Left lung (tissue), 10 donors: ENCODE measurements around the gene PRODH. TPM values are rescaled to one million over a fixed set of nuclear protein-coding genes. Genes with fewer than 3 reads are reported as not detected.
"Not testable (repeated sequence)": the region's sequence is repeated elsewhere in the genome, so short reads cannot be mapped to it uniquely, and the experiment has no call there.

Experiments
- ATAC-seq: fragments of 200-7000 bp; cut with Tn5 transposase; one replicate; pipeline ENCODE4 v1.9.1; 2020; ENCODE audit warnings: moderate library complexity
- DNase-seq, 4 donors: peaks; one replicate each; pipeline ENCODE4 v3.0.0-alpha.2; 2013 to 2020
- H3K27ac ChIP-seq, 2 donors: fragments of 200-600 bp; sonication (generic) in 1 of 2; one replicate each; pipeline versions ENCODE4 v1.5.0 to v1.8.0; 2020 to 2021
- H3K27me3 ChIP-seq, 2 donors: fragments of 200-600 bp; sonication (generic) in 1 of 2; one replicate each; pipeline versions ENCODE4 v1.5.0 to v1.8.0; 2020 to 2021
- H3K36me3 ChIP-seq, 2 donors: fragments of 200-600 bp; sonication (generic) in 1 of 2; one replicate each; pipeline versions ENCODE4 v1.5.0 to v1.8.0; 2020 to 2021
- H3K4me1 ChIP-seq, 2 donors: fragments of 200-600 bp; one replicate each; pipeline ENCODE4 v1.8.0; 2021
- H3K4me3 ChIP-seq, 2 donors: fragments of 200-600 bp; sonication (generic) in 1 of 2; one replicate each; pipeline versions ENCODE4 v1.5.0 to v1.8.0; 2020 to 2021; ENCODE audit warnings: mild to moderate bottlenecking in 1 of 2
- H3K9me3 ChIP-seq, 2 donors: fragments of 200-600 bp; sonication (generic) in 1 of 2; one replicate each; pipeline versions ENCODE4 v1.5.0 to v1.8.0; 2020 to 2021
- CTCF ChIP-seq, 2 donors: fragments of 200-600 bp; sonication (generic) in 1 of 2; IDR thresholded peaks; one replicate each; pipeline versions ENCODE4 v1.5.0 to v1.8.0; 2021; ENCODE audit warnings: antibody characterized with exemption in 2 of 2
- intact Hi-C, 2 donors: fragments of 100-400 bp; cut with DNase I; formaldehyde crosslinking; loops; one replicate each; pipeline versions ENCODE4 v1.11.2 to v1.14.2; 2022
- polyA plus RNA-seq, 6 donors: library from polyadenylated mRNA; unstranded; fragments of 120-200 nt; gene quantifications; one replicate each; pipeline ENCODE4 v1.2.1, GENCODE V29; 2013; ENCODE audit not compliant: insufficient read length in 6 of 6
- total RNA-seq, 2 donors: library from RNA; stranded (reverse); fragmentation: NEBNext Ultra II Directional; extraction: Animal tissue kit (Norgen Biotek cat#: 25700); gene quantifications; one replicate each; pipeline ENCODE4 v1.2.1, GENCODE V29; 2021
- donor health status: DM: no; HTN: yes; CAD: no.
- donor health status: DM: no; HTN: no; CAD: no.

The PRODH gene
- total and polyA plus RNA-seq, 8 donors, result 17.2 to 77.9 (median 46.5) TPM

GRCh38 chr22:18971321-18971751 lies 35.2 kb upstream of the PRODH start:
- Histone ChIP-seq H3K4me1 (peaks cover 0 to 6% of the 10 kb centered on the region in 2 donors), H3K27ac (no peak overlapping the region), H3K9me3 (no peaks in the 10 kb centered on the region), H3K27me3 (peaks cover 10 to 66% of the 10 kb centered on the region in 2 donors), H3K36me3 (no peaks in the 10 kb centered on the region), H3K4me3 (no peak overlapping the region)
- intact Hi-C loops, result no loop called here
- TF ChIP-seq CTCF (IDR thresholded peaks at IDR 0.05), result no peak
- no peak for ATAC-seq
- no peak for DNase-seq

GRCh38 chr22:18970948-18971315 lies 34.8 kb upstream of the PRODH start:
- ATAC-seq, result no peak
- H3K4me1 ChIP-seq, result peaks cover 0 to 6% of the 10 kb centered on the region in 2 donors
- intact Hi-C loops, result no loop called here
- TF ChIP-seq CTCF (IDR thresholded peaks at IDR 0.05), result no peak
- H3K27ac ChIP-seq, result no peak overlapping the region
- peaks cover 10 to 66% of the 10 kb centered on the region in 2 donors for H3K27me3 ChIP-seq
- peak overlapping the region; percentile 32 to 38 for H3K4me3 ChIP-seq
- peak in 1 of 4 donors; percentile 71 for DNase-seq
- no peaks in the 10 kb centered on the region for H3K9me3 ChIP-seq
- H3K36me3 ChIP-seq, result no peaks in the 10 kb centered on the region

- peak; percentile 60 for ATAC-seq
- no peak overlapping the region for H3K27ac ChIP-seq
- H3K4me1 ChIP-seq, result peaks cover 0 to 6% of the 10 kb centered on the region in 2 donors
- H3K9me3 ChIP-seq, result no peaks in the 10 kb centered on the region
- H3K36me3 ChIP-seq, result no peaks in the 10 kb centered on the region
- TF ChIP-seq CTCF (IDR thresholded peaks at IDR 0.05), result no peak
- peak in 2 of 4 donors; percentile 42 to 76 for DNase-seq
- intact Hi-C loops, result no loop called here
- H3K4me3 ChIP-seq, result peak overlapping the region; percentile 32 to 38
- peaks cover 10 to 66% of the 10 kb centered on the region in 2 donors for H3K27me3 ChIP-seq
Observed at GRCh38 chr22:18970176-18970947, 34.3 kb upstream of the PRODH start.

- intact Hi-C loops, H3K36me3 ChIP-seq, H3K4me3 ChIP-seq, H3K27ac ChIP-seq, H3K9me3 ChIP-seq, ATAC-seq, H3K4me1 ChIP-seq: not testable (repeated sequence)
- H3K27me3 ChIP-seq, result peaks cover 10 to 66% of the 10 kb centered on the region in 2 donors
- DNase-seq, result peak in 1 of 4 donors; percentile 58
Observed at GRCh38 chr22:18969158-18969942, 33.3 kb upstream of the PRODH start.

- Histone ChIP-seq H3K27ac (no peak overlapping the region), H3K4me1 (peaks cover 0 to 6% of the 10 kb centered on the region in 2 donors), H3K9me3 (no peaks in the 10 kb centered on the region), H3K36me3 (no peaks in the 10 kb centered on the region), H3K27me3 (peaks cover 10 to 60% of the 10 kb centered on the region in 2 donors), H3K4me3 (no peak overlapping the region)
- DNase-seq, result peak in 3 of 4 donors; percentile 30 to 80 (median 53)
- TF ChIP-seq CTCF (IDR thresholded peaks at IDR 0.05), result no peak
- intact Hi-C loops, result no loop called here
- peak; percentile 60 for ATAC-seq
Observed at GRCh38 chr22:18968011-18968749, 32.1 kb upstream of the PRODH start.

GRCh38 chr22:18967391-18968010 lies 31.4 kb upstream of the PRODH start:
- H3K9me3 ChIP-seq, intact Hi-C loops, H3K27ac ChIP-seq, H3K4me3 ChIP-seq, H3K4me1 ChIP-seq, H3K36me3 ChIP-seq: not testable (repeated sequence)
- ATAC-seq (peak; percentile 6), DNase-seq (peak in 1 of 4 donors; percentile 78)
- H3K27me3 ChIP-seq, result peaks cover 10 to 53% of the 10 kb centered on the region in 2 donors
